H1 (cell line): ENCODE measurements around the gene WSCD2. TPM values are rescaled to one million over a fixed set of nuclear protein-coding genes. Genes with fewer than 3 reads are reported as not detected.

Source experiments
- CTCF ChIA-PET: fragments of 300-600 bp; sonication (Branson Sonifier 250); formaldehyde crosslinking; loops from one replicate; lab custom pipeline; 2021; ENCODE audit not compliant: partially characterized antibody; lab: Charles Lee
- POLR2A ChIA-PET: fragments of 300-600 bp; sonication (Branson Sonifier 250); formaldehyde crosslinking; loops from one replicate; lab custom pipeline; 2021; ENCODE audit warnings: inconsistent platforms; ENCODE audit not compliant: partially characterized antibody; lab: Charles Lee
- DNase-seq, 2 experiments: peaks; one replicate each; pipeline versions ENCODE4 v3.0.0 to v3.0.0-alpha.2; 2010 to 2022; ENCODE audit warnings: low spot score in 2 of 2, low read depth in 1 of 2, mixed read lengths in 1 of 2
- FAIRE-seq: peaks from 2 replicates; lab custom pipeline; 2011; peaks lifted over from hg19 to GRCh38; lab: Jason Lieb, UNC
- H2AFZ ChIP-seq: 2 replicates; pipeline ENCODE4 v1.8.1; 2012; ENCODE audit warnings: low read length, inconsistent platforms
- H2AK5ac ChIP-seq: 2 replicates; pipeline ENCODE4 v1.6.1; 2013; ENCODE audit warnings: low read depth, low read length
- H2BK120ac ChIP-seq: replicated peaks from 2 replicates; pipeline ENCODE3; 2013; ENCODE audit warnings: low read depth, low read length, inconsistent platforms
- H2BK12ac ChIP-seq: 2 replicates; pipeline ENCODE4 v1.6.1; 2013; ENCODE audit warnings: low read depth, low read length
- H2BK15ac ChIP-seq: 2 replicates; pipeline ENCODE4 v1.6.1; 2013; ENCODE audit warnings: low read length
- H2BK20ac ChIP-seq: 2 replicates; pipeline ENCODE4 v1.6.1; 2013; ENCODE audit warnings: low read length
- H2BK5ac ChIP-seq: 2 replicates; pipeline ENCODE4 v1.6.1; 2013; ENCODE audit warnings: low read depth, low read length
- H3K14ac ChIP-seq: 2 replicates; pipeline ENCODE4 v1.6.1; 2013; ENCODE audit warnings: inconsistent platforms; ENCODE audit not compliant: insufficient read length
- H3K18ac ChIP-seq: 2 replicates; pipeline ENCODE4 v1.6.1; 2013; ENCODE audit warnings: low read length; ENCODE audit errors: extremely low read depth
- H3K23ac ChIP-seq: 2 replicates; pipeline ENCODE4 v1.6.1; 2013; ENCODE audit warnings: inconsistent platforms; ENCODE audit not compliant: insufficient read length
- H3K23me2 ChIP-seq: 2 replicates; pipeline ENCODE4 v1.6.1; 2013; ENCODE audit warnings: low read depth, low read length
- H3K27ac ChIP-seq: 2 replicates; pipeline ENCODE4 v1.6.1; 2011; ENCODE audit warnings: low read depth, low read length, inconsistent platforms
- H3K27me3 ChIP-seq, 4 experiments: replicated peaks in 1 of 4; 1 replicate in 1 of 4; 2 replicates in 3 of 4; pipeline versions ENCODE4 v1.6.1 to v1.8.1; 2011 to 2013; ENCODE audit warnings: low read length in 3 of 4, mild to moderate bottlenecking in 3 of 4, inconsistent platforms in 2 of 4, mixed read lengths in 2 of 4, moderate library complexity in 1 of 4; ENCODE audit not compliant: control insufficient read depth in 3 of 4, insufficient read depth in 3 of 4; ENCODE audit errors: extremely low read depth in 1 of 4
- H3K36me3 ChIP-seq, 4 experiments: 2 replicates each; pipeline versions ENCODE4 v1.6.1 to v1.8.1; 2011 to 2013; ENCODE audit warnings: mild to moderate bottlenecking in 4 of 4, low read length in 3 of 4, moderate library complexity in 2 of 4, control low read depth in 1 of 4, inconsistent platforms in 1 of 4; ENCODE audit not compliant: insufficient read depth in 4 of 4, control insufficient read depth in 2 of 4
- H3K4ac ChIP-seq: replicated peaks from 2 replicates; pipeline ENCODE3; 2013; ENCODE audit warnings: low read length, low read depth, mixed read lengths, inconsistent platforms; ENCODE audit not compliant: insufficient read length
- H3K4me1 ChIP-seq, 4 experiments: replicated peaks in 1 of 4; 1 replicate in 1 of 4; 2 replicates in 3 of 4; pipeline versions ENCODE4 v1.6.1 to v1.8.1; 2011 to 2013; ENCODE audit warnings: low read length in 3 of 4, inconsistent platforms in 2 of 4, mixed read lengths in 1 of 4; ENCODE audit not compliant: insufficient read depth in 4 of 4, control insufficient read depth in 3 of 4
- H3K4me2 ChIP-seq, 2 experiments: 2 replicates each; pipeline versions ENCODE4 v1.6.1 to v1.8.1; 2011 to 2013; ENCODE audit warnings: low read depth in 2 of 2, low read length in 2 of 2, control low read depth in 1 of 2, inconsistent platforms in 1 of 2, mild to moderate bottlenecking in 1 of 2; ENCODE audit not compliant: insufficient read depth in 1 of 2
- H3K4me3 ChIP-seq, 4 experiments: fragments of 200-600, 300-600 bp in 1 of 4; sonication (generic), shearing (Covaris generic), sonication (Bioruptor Twin) in 1 of 4; 2 replicates each; pipeline versions ENCODE4 v1.5.1 to v1.8.1; 2011 to 2016; ENCODE audit warnings: low read length in 4 of 4, low read depth in 3 of 4, control low read depth in 2 of 4, inconsistent platforms in 2 of 4, mild to moderate bottlenecking in 2 of 4, mixed read lengths in 1 of 4, moderate library complexity in 1 of 4; ENCODE audit not compliant: insufficient read depth in 2 of 4; ENCODE audit errors: extremely low read depth in 1 of 4
- H3K56ac ChIP-seq: replicated peaks from 2 replicates; pipeline ENCODE3; 2013; ENCODE audit warnings: low read depth, mild to moderate bottlenecking, mixed read lengths, low read length, inconsistent platforms; ENCODE audit not compliant: insufficient read length
- H3K79me1 ChIP-seq: 2 replicates; pipeline ENCODE4 v1.6.1; 2013; ENCODE audit warnings: low read depth, low read length, control low read depth
- H3K79me2 ChIP-seq, 2 experiments: 2 replicates each; pipeline versions ENCODE4 v1.6.1 to v1.8.1; 2012 to 2013; ENCODE audit warnings: low read length in 2 of 2, mild to moderate bottlenecking in 2 of 2, inconsistent platforms in 1 of 2; ENCODE audit not compliant: insufficient read depth in 2 of 2, control insufficient read depth in 1 of 2
- H3K9ac ChIP-seq, 4 experiments: replicated peaks in 1 of 4; 1 replicate in 1 of 4; 2 replicates in 3 of 4; pipeline versions ENCODE4 v1.6.1 to v1.8.1; 2011 to 2013; ENCODE audit warnings: low read depth in 3 of 4, low read length in 3 of 4, control low read depth in 2 of 4, mild to moderate bottlenecking in 2 of 4, moderate library complexity in 2 of 4, inconsistent platforms in 1 of 4; ENCODE audit errors: extremely low read depth in 1 of 4
- H3K9me3 ChIP-seq, 2 experiments: 2 replicates each; pipeline versions ENCODE4 v1.6.1 to v1.8.1; 2012 to 2013; ENCODE audit warnings: mild to moderate bottlenecking in 2 of 2, moderate library complexity in 2 of 2, control low read depth in 1 of 2, inconsistent platforms in 1 of 2, low read depth in 1 of 2, low read length in 1 of 2, mixed read lengths in 1 of 2; ENCODE audit not compliant: insufficient read depth in 2 of 2
- H4K20me1 ChIP-seq, 2 experiments: replicated peaks in 1 of 2; 2 replicates each; pipeline versions ENCODE3 to v1.8.1; 2011 to 2013; ENCODE audit warnings: inconsistent platforms in 2 of 2, low read length in 2 of 2, mild to moderate bottlenecking in 1 of 2; ENCODE audit not compliant: insufficient read depth in 2 of 2, control insufficient read depth in 1 of 2
- H4K5ac ChIP-seq: 2 replicates; pipeline ENCODE4 v1.6.1; 2013; ENCODE audit warnings: low read length, low read depth, mixed read lengths, inconsistent platforms; ENCODE audit not compliant: insufficient read length
- H4K8ac ChIP-seq: 2 replicates; pipeline ENCODE4 v1.8.0; 2013; ENCODE audit warnings: mild to moderate bottlenecking, moderate library complexity, low read length, inconsistent platforms; ENCODE audit not compliant: insufficient read depth; ENCODE audit errors: extremely low read depth
- H4K91ac ChIP-seq: replicated peaks from 2 replicates; pipeline ENCODE3; 2013; ENCODE audit warnings: low read length, mixed read lengths, inconsistent platforms; ENCODE audit not compliant: insufficient read length
- ASH2L ChIP-seq: fragments of 200-600, 300-600 bp; sonication (generic); IDR thresholded peaks from one replicate; pipeline ENCODE4 v1.7.1; 2017; ENCODE audit warnings: low read length
- BACH1 ChIP-seq: IDR thresholded peaks from 2 replicates; pipeline ENCODE4 v1.6.1; 2012; ENCODE audit warnings: low read length, improper control_type of control experiment
- CEBPB ChIP-seq: IDR thresholded peaks from 2 replicates; pipeline ENCODE4 v1.6.1; 2012; ENCODE audit warnings: low read depth, low read length
- E2F6 ChIP-seq: IDR thresholded peaks from 2 replicates; pipeline ENCODE4 v1.6.1; 2012; ENCODE audit warnings: inconsistent platforms
- EGR1 ChIP-seq: IDR thresholded peaks from 2 replicates; pipeline ENCODE4 v1.6.1; 2011; ENCODE audit warnings: low read depth, low read length, borderline replicate concordance
- JUN ChIP-seq: IDR thresholded peaks from 2 replicates; pipeline ENCODE4 v1.6.1; 2011; ENCODE audit warnings: low read depth, mild to moderate bottlenecking, improper control_type of control experiment, low read length
- MAFK ChIP-seq: IDR thresholded peaks from 2 replicates; pipeline ENCODE4 v1.6.1; 2012; ENCODE audit warnings: low read depth, mild to moderate bottlenecking, improper control_type of control experiment, low read length
- MAX ChIP-seq: IDR thresholded peaks from 2 replicates; pipeline ENCODE4 v1.6.1; 2012; ENCODE audit warnings: inconsistent platforms
- POLR2AphosphoS5 ChIP-seq: IDR thresholded peaks from 2 replicates; pipeline ENCODE4 v1.6.1; 2011; ENCODE audit warnings: low read depth, low read length
- RBBP5 ChIP-seq: IDR thresholded peaks from 2 replicates; pipeline ENCODE4 v1.7.1; 2012; ENCODE audit warnings: low read depth, mild to moderate bottlenecking, inconsistent platforms, low read length, moderate library complexity, borderline replicate concordance
- SP2 ChIP-seq: IDR thresholded peaks from 2 replicates; pipeline ENCODE4 v1.6.1; 2012; ENCODE audit warnings: mild to moderate bottlenecking, low read length, inconsistent platforms
- ZNF274 ChIP-seq: IDR thresholded peaks from 2 replicates; pipeline ENCODE4 v1.7.0; 2012; ENCODE audit warnings: low read length, borderline replicate concordance; ENCODE audit errors: extremely low read depth
- WGBS, 2 experiments: shearing (Covaris generic) in 1 of 2; methylation state at CpG; one replicate each; pipeline versions ENCODE4 v1.1.6 to v1.1.7; 2013 to 2015; ENCODE audit warnings: low lambda C conversion rate in 2 of 2, mixed read lengths in 2 of 2, inconsistent platforms in 1 of 2, low coverage in 1 of 2, missing lambda C conversion rate in 1 of 2; ENCODE audit not compliant: insufficient replicate concordance in 2 of 2, insufficient coverage in 1 of 2, insufficient read length in 1 of 2; ENCODE audit errors: extremely low coverage in 1 of 2, missing lambda C conversion rate in 1 of 2; 5-methylcytosine and 5-hydroxymethylcytosine counted together
- polyA plus RNA-seq, 7 experiments: library from polyadenylated mRNA; depleted of rRNA in 3 of 7; stranded (reverse) in 5 of 7; unstranded in 2 of 7; fragments of >200 nt in 5 of 7; fragments of 200-250 nt in 2 of 7; gene quantifications; 1 replicate in 5 of 7; 2 replicates in 1 of 7; 4 replicates in 1 of 7; pipeline versions ENCODE4 v1.2.1 to v1.2.3, GENCODE V29; 2011 to 2013; ENCODE audit warnings: missing spikeins in 2 of 7, mixed read lengths in 2 of 7
- total RNA-seq: library from RNA; stranded (reverse); fragmentation: NEBNext Ultra II Directional; extraction: Animal tissue kit (Norgen Biotek cat#: 25700); gene quantifications from 2 replicates; pipeline ENCODE4 v1.2.1, GENCODE V29; 2021

The WSCD2 gene
- total and polyA plus RNA-seq, 2 of the 8 experiments (the other 6 are each of a cell fraction or from before 2014, with no cell fraction given), result 1.3 to 2.2 TPM

- H3K9ac ChIP-seq, result no peak overlapping the region
- CTCF ChIA-PET, result interaction anchor here (0.7 to 4.2 kb wide), 19 partner anchors 9 to 339 kb away, joined by 3 to 64 read pairs (median 6); no protein-coding TSS in a partner anchor
- no peak for TF ChIP-seq MAFK
- TF ChIP-seq ZNF274, result no peak
- no peak for TF ChIP-seq MAX
- no peak for TF ChIP-seq E2F6
- TF ChIP-seq BACH1, result no peak
- no peak for TF ChIP-seq RBBP5
- no peak for TF ChIP-seq EGR1
- no peak for TF ChIP-seq CEBPB
- TF ChIP-seq ASH2L, result no peak
- no peak for TF ChIP-seq POLR2AphosphoS5
- TF ChIP-seq SP2, result no peak
- TF ChIP-seq JUN, result no peak
Measured at GRCh38 chr12:108128221-108129016, 669 bp upstream of the WSCD2 start.

More at GRCh38 chr12:108128221-108129016, 669 bp upstream of the WSCD2 start:
- H3K4ac ChIP-seq, result no peak overlapping the region
- no peak overlapping the region for H3K27ac ChIP-seq
- FAIRE-seq (no peak), DNase-seq (no peak)
- no peak overlapping the region for H3K23ac ChIP-seq
- no peak overlapping the region for H2AFZ ChIP-seq
- 0 out of 2 replicates have a peak overlapping the region, but pooled peaks have one; percentile 50 for H2BK12ac ChIP-seq
- H3K14ac ChIP-seq, result no peak overlapping the region
- peaks cover 10% of the 10 kb centered on the region; the same call in 1 of the 2 replicates for H3K23me2 ChIP-seq
- H3K4me3 ChIP-seq, result peak overlapping the region; percentile 50 to 73 (median 66)
- peaks cover 8% of the 10 kb centered on the region; the same call in 1 of the 2 replicates for H3K79me1 ChIP-seq
- H2BK120ac ChIP-seq, result no peak overlapping the region
- H4K20me1 ChIP-seq, result peaks cover 0 to 3% of the 10 kb centered on the region in 2 experiments
- H3K36me3 ChIP-seq, result no peaks in the 10 kb centered on the region
- peaks cover 0 to 19% (median 2%) of the 10 kb centered on the region in 4 experiments; a peak in 4 of 7 replicates for H3K4me1 ChIP-seq
- peak overlapping the region; percentile 93 to 94 for H3K4me2 ChIP-seq
- no peak overlapping the region for H4K5ac ChIP-seq
- POLR2A ChIA-PET, result interaction anchor here (1.0 kb wide), 2 partner anchors 8 to 12 kb away, joined by 3 to 4 read pairs; no protein-coding TSS in a partner anchor
- H4K91ac ChIP-seq, result peak overlapping the region; percentile 25
- peaks cover 0 to 14% (median 6%) of the 10 kb centered on the region in 4 experiments; a peak in 3 of 7 replicates for H3K27me3 ChIP-seq
- WGBS, 2 experiments, result 87% methylated on average over 10 of the region's 10 CpGs; no CpG with 5 or more reads in 1 of the 2 experiments
- no peaks in the 10 kb centered on the region for H3K9me3 ChIP-seq
- no peak overlapping the region for H2BK5ac ChIP-seq
- no peak overlapping the region for H2AK5ac ChIP-seq
- no peaks in the 10 kb centered on the region for H3K79me2 ChIP-seq
- peak overlapping the region; percentile 88; the same call in 1 of the 2 replicates for H2BK15ac ChIP-seq
- no peak overlapping the region for H3K18ac ChIP-seq
- no peak overlapping the region for H2BK20ac ChIP-seq
- no peak overlapping the region for H3K56ac ChIP-seq
- no peak overlapping the region; the same call in 1 of the 2 replicates for H4K8ac ChIP-seq
